PC-9 (cell line): ENCODE results near the gene TMEM59L. TPM values are rescaled to one million over a fixed set of nuclear protein-coding genes. Genes with fewer than 3 reads are reported as not detected.
"Not testable (repeated sequence)": the region's sequence is repeated elsewhere in the genome, so short reads cannot be mapped to it uniquely, and the experiment has no call there.

Source experiments
- BruUV-seq: library from RNA; stranded (reverse); fragments of 400-500 nt; replicated peaks from 2 replicates; lab custom pipeline; 2021; lab: Mats Ljungman, UMichigan
- CTCF ChIA-PET: fragments of 300-600 bp; sonication (Branson Sonifier 250); formaldehyde crosslinking; loops from one replicate; lab custom pipeline; 2022; ENCODE audit warnings: antibody characterized with exemption; lab: Charles Lee
- POLR2A ChIA-PET: fragments of 300-600 bp; sonication (Branson Sonifier 250); formaldehyde crosslinking; loops from one replicate; lab custom pipeline; 2022; ENCODE audit warnings: antibody characterized with exemption; ENCODE audit not compliant: unreplicated experiment; lab: Charles Lee
- DNase-seq, 2 experiments: peaks; one replicate each; pipeline versions ENCODE4 v3.0.0 to v3.0.0-alpha.2; 2015 to 2022; ENCODE audit warnings: mixed read lengths in 1 of 2
- H2AFZ ChIP-seq: fragments of 200-600 bp; sonication (generic); 2 replicates; pipeline ENCODE4 v1.8.1; 2017; ENCODE audit warnings: antibody characterized with exemption
- H3F3A ChIP-seq: fragments of 200-600 bp; sonication (generic); 2 replicates; pipeline ENCODE4 v1.8.1; 2017; ENCODE audit warnings: antibody characterized with exemption, mild to moderate bottlenecking, low read depth; ENCODE audit not compliant: insufficient read depth
- H3K27ac ChIP-seq: fragments of 200-600 bp; sonication (generic); 2 replicates; pipeline ENCODE4 v1.6.1; 2016; ENCODE audit warnings: mixed run types
- H3K27me3 ChIP-seq: fragments of 200-600 bp; sonication (generic); 2 replicates; pipeline ENCODE4 v1.6.1; 2016; ENCODE audit warnings: low read depth, mixed run types; ENCODE audit not compliant: insufficient read depth
- H3K36me3 ChIP-seq: fragments of 200-600 bp; sonication (generic); 2 replicates; pipeline ENCODE4 v1.6.1; 2016; ENCODE audit warnings: low read depth, mixed run types
- H3K4me1 ChIP-seq: fragments of 200-600 bp; sonication (generic); replicated peaks from 2 replicates; pipeline ENCODE4 v1.6.1; 2016; ENCODE audit warnings: mixed run types; ENCODE audit not compliant: insufficient read depth
- H3K4me2 ChIP-seq: fragments of 200-600 bp; sonication (generic); 2 replicates; pipeline ENCODE4 v1.6.1; 2017; ENCODE audit warnings: mixed run types
- H3K4me3 ChIP-seq: fragments of 200-600 bp; sonication (generic); 2 replicates; pipeline ENCODE4 v1.6.1; 2016; ENCODE audit warnings: mixed run types
- H3K79me2 ChIP-seq: fragments of 200-600 bp; sonication (generic); 2 replicates; pipeline ENCODE4 v1.6.1; 2017; ENCODE audit warnings: low read depth, mixed run types
- H3K9me2 ChIP-seq: fragments of 200-600 bp; sonication (generic); 2 replicates; pipeline ENCODE4 v1.8.1; 2017; ENCODE audit warnings: mild to moderate bottlenecking; ENCODE audit not compliant: insufficient read depth
- H3K9me3 ChIP-seq: fragments of 200-600 bp; sonication (generic); 2 replicates; pipeline ENCODE4 v1.8.1; 2016; ENCODE audit warnings: low read depth; ENCODE audit not compliant: insufficient read depth
- H4K20me1 ChIP-seq: fragments of 200-600 bp; sonication (generic); 2 replicates; pipeline ENCODE4 v1.8.1; 2017; ENCODE audit not compliant: insufficient read depth
- EZH2 ChIP-seq: fragments of 200-600 bp; sonication (generic); IDR thresholded peaks from 2 replicates; pipeline ENCODE4 v1.8.0; 2017; ENCODE audit warnings: antibody characterized with exemption, low read depth
- intact Hi-C: fragments of 100-400 bp; cut with micrococcal nuclease; formaldehyde crosslinking; loops from one replicate; pipeline ENCODE4 v1.10.0; 2022; ENCODE audit not compliant: unreplicated experiment
- total RNA-seq: library from RNA; stranded (reverse); gene quantifications from 2 replicates; pipeline ENCODE4 v1.2.3, GENCODE V29; 2021
- TF ChIP-seq, protein P1 (sequence below): fragments of 200-600 bp; sonication (generic); conservative IDR thresholded peaks from 2 replicates; pipeline ENCODE4 v1.6.1; 2017; ENCODE audit warnings: mixed run types, antibody characterized with exemption, mild to moderate bottlenecking, moderate library complexity

Gene TMEM59L
- total RNA-seq, 1 experiment from 2014 or later, result 0.65 TPM

DNA sequence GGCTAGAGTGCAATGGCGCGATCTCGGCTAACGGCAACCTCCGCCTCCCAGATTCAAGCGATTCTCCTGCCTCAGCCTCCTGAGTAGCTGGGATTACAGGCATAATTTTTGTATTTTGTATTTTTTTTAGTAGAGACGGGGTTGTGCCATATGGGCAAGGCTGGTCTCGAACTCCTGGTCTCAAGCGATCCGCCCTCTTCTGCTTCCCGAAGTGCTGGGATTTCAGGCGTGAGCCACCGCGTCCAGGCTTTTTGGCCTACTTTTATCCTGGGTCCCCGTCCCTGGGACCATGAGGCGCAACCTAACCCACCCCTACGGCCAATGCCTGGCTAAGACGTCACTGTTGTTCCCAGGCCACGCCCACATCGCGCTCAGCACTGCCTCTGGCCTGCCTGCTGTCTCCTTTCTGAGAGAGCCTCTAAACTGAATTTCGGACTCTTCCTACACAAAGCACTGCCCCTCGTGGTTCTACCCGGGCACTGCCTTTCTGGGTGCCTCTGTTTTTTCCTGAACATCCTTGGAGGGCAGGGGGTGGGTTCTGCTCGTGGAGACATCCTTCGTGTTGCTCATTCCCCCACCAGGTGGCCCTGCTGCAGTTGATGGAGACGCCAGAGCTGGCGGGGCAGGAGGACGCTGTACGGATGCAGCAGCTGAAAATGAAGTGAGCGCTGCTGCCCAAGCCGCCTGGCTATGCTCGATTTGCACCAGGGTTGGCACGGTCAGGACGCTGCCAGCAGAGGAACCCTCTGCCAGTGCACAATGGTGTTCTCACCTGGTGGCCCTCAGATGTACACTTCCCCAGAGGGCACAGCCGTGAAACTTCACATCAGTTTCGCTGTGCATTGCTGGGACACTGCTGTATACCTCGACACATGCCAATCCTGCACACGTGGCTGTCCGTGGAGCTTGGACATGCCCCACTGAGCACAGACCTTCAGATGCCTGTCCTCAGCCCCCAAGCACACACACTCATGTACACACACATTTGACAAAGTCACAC is 22.1 kb upstream of the TMEM59L start:
- Histone ChIP-seq H3K79me2 (peaks cover 14% of the 10 kb centered on the region; the same call in 1 of the 2 replicates), H3K4me1 (peaks cover 18% of the 10 kb centered on the region), H3K27me3 (no peaks in the 10 kb centered on the region), H4K20me1 (no peaks in the 10 kb centered on the region), H3K4me2 (peak overlapping the region; percentile 84), H3K36me3 (no peaks in the 10 kb centered on the region; the same call in 1 of the 2 replicates), H3F3A (peaks cover 43% of the 10 kb centered on the region; the same call in 1 of the 2 replicates), H3K4me3 (peak overlapping the region; percentile 79; the same call in 1 of the 2 replicates), H2AFZ (no peak overlapping the region), H3K27ac (no peak overlapping the region), H3K9me2 (no peaks in the 10 kb centered on the region), H3K9me3 (no peaks in the 10 kb centered on the region)
- POLR2A ChIA-PET, result no interaction called here
- TF ChIP-seq EZH2, result no peak
- TF ChIP-seq, protein P1, sequence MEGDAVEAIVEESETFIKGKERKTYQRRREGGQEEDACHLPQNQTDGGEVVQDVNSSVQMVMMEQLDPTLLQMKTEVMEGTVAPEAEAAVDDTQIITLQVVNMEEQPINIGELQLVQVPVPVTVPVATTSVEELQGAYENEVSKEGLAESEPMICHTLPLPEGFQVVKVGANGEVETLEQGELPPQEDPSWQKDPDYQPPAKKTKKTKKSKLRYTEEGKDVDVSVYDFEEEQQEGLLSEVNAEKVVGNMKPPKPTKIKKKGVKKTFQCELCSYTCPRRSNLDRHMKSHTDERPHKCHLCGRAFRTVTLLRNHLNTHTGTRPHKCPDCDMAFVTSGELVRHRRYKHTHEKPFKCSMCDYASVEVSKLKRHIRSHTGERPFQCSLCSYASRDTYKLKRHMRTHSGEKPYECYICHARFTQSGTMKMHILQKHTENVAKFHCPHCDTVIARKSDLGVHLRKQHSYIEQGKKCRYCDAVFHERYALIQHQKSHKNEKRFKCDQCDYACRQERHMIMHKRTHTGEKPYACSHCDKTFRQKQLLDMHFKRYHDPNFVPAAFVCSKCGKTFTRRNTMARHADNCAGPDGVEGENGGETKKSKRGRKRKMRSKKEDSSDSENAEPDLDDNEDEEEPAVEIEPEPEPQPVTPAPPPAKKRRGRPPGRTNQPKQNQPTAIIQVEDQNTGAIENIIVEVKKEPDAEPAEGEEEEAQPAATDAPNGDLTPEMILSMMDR, result no peak
- no peak for DNase-seq
- CTCF ChIA-PET, result no interaction called here
- TSS peak; percentile 40 for BruUV-seq
- intact Hi-C loops, result loop anchor here (5.0 kb wide), 1 partner anchor 257 kb away; no protein-coding TSS in a partner anchor

DNA sequence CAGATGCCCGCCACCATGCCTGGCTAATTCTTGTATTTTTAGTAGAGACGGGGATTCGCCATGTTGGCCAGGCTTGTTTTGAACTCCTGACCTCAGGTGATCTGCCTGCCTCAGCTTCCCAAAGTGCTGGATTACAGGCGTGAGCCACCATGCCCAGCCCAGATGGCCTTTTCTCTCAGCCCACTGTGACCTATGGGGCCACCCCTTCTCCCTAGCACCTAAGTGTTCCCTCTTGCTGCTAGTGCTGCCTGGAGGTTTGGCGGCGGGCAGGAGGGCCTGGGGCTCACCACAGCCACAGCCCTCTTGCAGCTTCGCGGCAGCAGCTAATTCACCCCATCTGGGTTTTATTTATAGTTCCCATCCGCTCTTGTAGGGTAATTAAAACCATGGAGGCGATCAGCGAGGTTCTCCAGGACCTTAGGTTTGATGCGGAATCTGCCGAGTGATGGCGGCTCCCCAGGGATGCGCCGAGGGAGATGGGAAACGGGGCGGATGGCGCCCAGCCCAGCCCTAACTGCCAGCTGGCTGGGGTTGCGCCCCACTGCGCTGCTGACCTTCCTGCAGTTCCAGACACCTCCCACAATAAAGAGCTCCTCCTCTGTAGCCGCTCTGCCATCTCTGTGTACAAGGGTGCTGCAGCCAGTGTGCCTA is 20.8 kb upstream of the TMEM59L start:
- Histone ChIP-seq H3K79me2 (peaks cover 14% of the 10 kb centered on the region; the same call in 1 of the 2 replicates), H3K4me1 (peaks cover 18% of the 10 kb centered on the region), H3F3A (peaks cover 46% of the 10 kb centered on the region; the same call in 1 of the 2 replicates), H3K36me3 (no peaks in the 10 kb centered on the region; the same call in 1 of the 2 replicates), H3K27ac (no peak overlapping the region), H3K27me3 (no peaks in the 10 kb centered on the region), H4K20me1 (no peaks in the 10 kb centered on the region), H3K4me2 (no peak overlapping the region), H3K9me3 (no peaks in the 10 kb centered on the region), H3K9me2 (no peaks in the 10 kb centered on the region), H2AFZ (no peak overlapping the region), H3K4me3 (no peak overlapping the region)
- no TSS peak for BruUV-seq
- CTCF ChIA-PET, result interaction anchor here (0.6 to 0.7 kb wide), 2 partner anchors 33 to 420 kb away, joined by 5 to 8 read pairs; no protein-coding TSS in a partner anchor
- no peak for TF ChIP-seq EZH2
- TF ChIP-seq, protein P1, result no peak
- POLR2A ChIA-PET, result no interaction called here
- intact Hi-C loops, result loop anchor here (5.0 kb wide), 1 partner anchor 255 kb away; no protein-coding TSS in a partner anchor
- DNase-seq, result no peak

DNA sequence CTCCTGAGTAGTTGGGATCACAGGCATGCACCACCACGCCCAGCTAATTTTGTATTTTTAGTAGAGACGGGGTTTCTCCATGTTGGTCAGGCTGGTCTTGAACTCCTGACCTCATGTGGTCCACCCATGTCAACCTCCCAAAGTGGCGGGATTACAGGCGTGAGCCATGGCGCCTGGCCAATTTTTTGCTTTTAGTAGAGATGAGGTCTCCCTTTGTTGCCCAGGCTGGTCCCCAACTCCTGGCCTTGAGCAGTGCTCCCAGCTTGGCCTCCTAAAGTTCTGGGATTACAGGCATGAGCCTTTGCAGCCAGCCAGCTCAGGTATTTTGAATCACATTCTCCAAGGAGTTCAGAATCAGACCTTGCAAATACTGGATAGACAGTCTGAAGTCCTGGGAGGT is 19.9 kb upstream of the TMEM59L start:
- H2AFZ ChIP-seq, H3K27me3 ChIP-seq, DNase-seq, H3K9me2 ChIP-seq, BruUV-seq, H4K20me1 ChIP-seq, H3K36me3 ChIP-seq, H3K9me3 ChIP-seq, H3K4me3 ChIP-seq, H3K27ac ChIP-seq, H3K4me2 ChIP-seq: not testable (repeated sequence)
- CTCF ChIA-PET, result interaction anchor here (0.7 kb wide), 1 partner anchor 419 kb away, joined by 5 read pairs; no protein-coding TSS in a partner anchor
- POLR2A ChIA-PET, result interaction anchor here (0.7 kb wide), 1 partner anchor 231 kb away, joined by 3 read pairs; no protein-coding TSS in a partner anchor
- intact Hi-C loops, result loop anchor here (5.0 kb wide), 1 partner anchor 255 kb away; no protein-coding TSS in a partner anchor
- H3F3A ChIP-seq, result peaks cover 49% of the 10 kb centered on the region; the same call in 1 of the 2 replicates
- peaks cover 18% of the 10 kb centered on the region for H3K4me1 ChIP-seq
- H3K79me2 ChIP-seq, result peaks cover 14% of the 10 kb centered on the region; the same call in 1 of the 2 replicates
